A172 (cell line): ENCODE measurements around the gene C17orf67. TPM values are rescaled to one million over a fixed set of nuclear protein-coding genes. Genes with fewer than 3 reads are reported as not detected.

Experiments used
- DNase-seq: peaks from one replicate; pipeline ENCODE4 v3.0.0-alpha.2; 2015; ENCODE audit warnings: low spot score
- total RNA-seq: library from RNA; depleted of rRNA; stranded (reverse); fragments of >200 nt; shearing (Covaris generic); gene quantifications from 2 replicates; pipeline ENCODE4 v1.2.3, GENCODE V29; 2014

Gene C17orf67
- total RNA-seq, 1 experiment from 2014 or later: 0.76 TPM

DNA sequence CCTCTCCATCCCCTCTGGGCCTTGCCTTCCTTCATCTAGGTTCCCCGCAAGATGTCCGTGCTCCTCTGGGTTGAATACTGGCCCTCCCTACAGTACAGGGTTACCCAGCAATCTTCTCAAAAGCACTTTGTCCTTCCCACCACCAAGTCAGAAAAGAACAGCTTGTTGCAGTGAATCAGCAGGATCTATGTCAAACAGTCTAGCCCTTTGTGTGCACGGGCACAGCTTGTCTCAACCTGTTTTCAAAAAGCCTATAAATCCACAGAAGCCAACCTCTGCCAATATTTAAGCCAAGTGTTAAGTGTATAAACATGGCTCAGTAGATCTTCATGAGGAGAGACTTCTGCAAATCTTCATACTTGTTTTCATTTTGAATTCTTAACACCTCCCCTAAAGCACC, 25.2 kb downstream of the C17orf67 start:
- no peak for DNase-seq

DNA sequence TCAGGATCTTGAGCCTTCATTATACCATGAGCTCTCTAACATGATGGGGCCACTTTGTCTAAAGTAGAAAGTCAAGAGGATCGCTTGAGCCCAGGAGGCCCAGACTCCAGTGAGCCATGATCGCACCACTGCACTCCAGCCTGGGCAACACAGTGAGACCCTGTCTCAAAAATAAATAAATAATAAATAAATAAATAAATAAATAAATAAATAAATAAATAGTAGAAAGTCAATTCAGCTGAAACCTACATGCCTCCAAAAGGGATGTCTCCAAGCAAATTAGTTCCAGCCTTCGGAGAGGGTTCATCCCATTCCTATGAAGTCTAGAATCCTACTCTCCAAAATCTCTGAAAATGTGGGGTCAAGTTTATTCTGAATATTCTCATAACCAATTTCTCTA, 26.0 kb downstream of the C17orf67 start:
- DNase-seq: no peak

- DNase-seq: no peak
These were observed 26.8 kb downstream of the C17orf67 start for GRCh38 chr17:56806949-56807348.

DNA sequence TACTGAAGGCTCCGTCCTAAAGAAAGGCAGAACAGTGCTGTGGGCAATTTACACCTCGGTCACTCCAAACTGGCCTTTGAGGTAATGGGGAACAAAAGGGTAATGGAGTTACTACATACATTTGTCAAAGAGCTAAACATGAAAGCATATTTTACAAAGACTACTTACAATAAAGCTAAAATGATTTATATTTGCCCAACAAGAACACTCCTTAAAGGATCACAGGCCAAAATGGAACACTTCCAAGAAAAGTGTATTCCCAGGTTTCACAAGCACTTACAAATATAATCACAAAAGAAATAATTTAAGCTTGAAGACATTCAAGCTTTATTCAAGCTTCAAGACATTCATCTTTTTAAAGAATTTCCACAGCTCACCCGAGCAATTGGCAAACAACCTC, 29.3 kb downstream of the C17orf67 start:
- DNase-seq: no peak

GRCh38 chr17:56803071-56803470, 30.6 kb downstream of the C17orf67 start:
- DNase-seq: no peak

DNA sequence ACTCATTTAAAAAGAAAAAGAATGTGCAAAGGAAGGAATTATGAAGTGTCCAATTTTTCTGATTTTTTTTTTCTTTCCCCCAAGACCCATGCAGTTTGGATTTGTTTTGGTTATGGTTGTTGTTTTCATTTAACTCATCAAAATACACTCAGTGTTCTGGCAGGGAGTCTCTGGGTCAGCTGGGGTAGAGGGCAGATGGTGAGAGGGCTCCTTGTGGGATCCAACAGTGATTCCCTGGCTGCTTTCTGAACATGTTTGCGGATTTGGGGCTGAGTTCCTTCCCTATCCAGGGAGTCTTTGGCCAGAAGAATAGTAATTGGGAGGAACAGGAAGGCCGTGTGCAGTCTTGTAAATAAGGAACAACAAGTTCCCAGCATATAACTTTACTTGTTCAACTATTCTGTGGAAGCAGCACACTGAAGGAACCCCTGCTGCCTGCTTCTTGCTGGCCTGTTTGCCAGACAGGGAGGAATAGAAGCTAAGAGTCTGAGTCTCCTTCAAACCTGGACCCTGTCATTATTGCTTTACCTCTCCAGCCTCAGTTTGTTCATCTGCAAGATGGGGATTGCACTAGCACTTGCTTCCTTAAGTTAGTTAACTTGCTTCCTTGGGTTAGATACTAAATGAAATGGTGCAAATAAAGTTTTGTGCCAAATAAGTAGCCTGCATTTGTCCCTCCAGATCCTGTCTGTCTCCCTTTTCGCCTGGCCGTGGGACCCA, 32.1 kb downstream of the C17orf67 start:
- DNase-seq: no peak

GRCh38 chr17:56798916-56799315, 34.8 kb downstream of the C17orf67 start:
- DNase-seq: peak; percentile 30

GRCh38 chr17:56796536-56796935, 37.2 kb downstream of the C17orf67 start:
- DNase-seq: no peak

DNA sequence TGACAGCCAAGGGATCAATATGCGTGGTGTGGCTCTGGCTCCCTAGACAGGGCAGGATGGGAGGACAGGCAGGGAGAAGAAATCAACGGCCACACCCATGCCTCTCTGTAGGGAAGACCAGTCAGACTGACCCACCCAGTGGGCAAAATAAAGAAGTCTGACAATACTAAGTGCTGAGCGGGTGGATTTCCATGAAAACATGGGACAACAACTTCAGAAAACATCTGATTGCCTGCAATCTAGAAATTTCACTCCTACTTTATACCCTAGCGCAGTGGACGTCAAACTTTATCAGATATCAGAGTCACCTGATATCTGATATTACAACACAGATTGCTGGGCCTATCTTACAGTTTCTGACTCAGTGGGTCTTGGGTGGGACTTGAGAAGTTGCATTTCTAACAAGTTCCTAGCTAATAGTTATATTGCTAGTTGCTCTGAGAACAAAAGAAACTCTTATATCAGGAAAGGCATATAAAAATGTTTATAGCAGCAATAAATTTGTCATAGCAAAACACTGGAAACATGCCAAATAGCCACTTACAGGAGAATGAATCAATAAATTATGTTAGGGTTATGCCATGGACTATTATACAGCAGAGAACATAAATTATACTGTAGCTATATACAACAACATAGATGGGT, 38.4 kb downstream of the C17orf67 start:
- DNase-seq: no peak

DNA sequence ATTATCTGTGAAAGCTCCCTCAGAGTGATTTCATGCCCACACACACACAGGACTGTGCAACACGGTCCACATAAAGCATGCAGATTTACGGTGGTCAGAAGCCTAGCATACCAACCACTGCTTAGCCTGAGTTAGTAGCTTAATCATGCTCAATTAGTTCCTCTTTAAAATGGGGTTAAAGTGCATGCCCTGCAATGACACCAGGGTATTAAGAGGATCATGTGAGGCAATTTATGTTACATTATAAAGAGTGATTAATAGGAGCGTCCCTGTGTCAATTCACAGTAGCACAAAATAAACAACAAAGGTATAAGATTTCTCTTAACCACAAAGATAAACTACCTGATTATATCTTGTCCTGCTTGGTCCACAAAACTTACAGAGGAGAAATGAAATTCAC, 39.8 kb downstream of the C17orf67 start:
- no peak for DNase-seq

DNA sequence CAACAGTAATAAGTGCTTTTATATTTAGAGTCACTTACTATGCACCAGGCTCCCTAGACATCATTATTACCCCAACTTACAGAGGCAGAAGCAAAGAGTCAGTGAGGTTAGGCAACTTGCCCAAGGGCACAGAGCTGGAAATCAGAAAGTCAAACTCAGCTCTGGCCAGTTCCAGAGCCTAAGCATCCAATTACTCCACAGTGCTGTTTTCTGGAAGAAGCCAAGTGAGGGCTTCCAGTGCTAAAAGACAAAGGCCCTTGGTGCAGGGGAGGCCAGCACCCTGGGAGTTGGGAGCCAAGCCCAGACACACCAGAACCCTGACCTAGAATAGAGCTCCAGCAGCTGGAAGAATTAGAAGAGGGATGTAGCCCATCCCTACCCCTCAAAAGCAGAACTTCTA, 40.2 kb downstream of the C17orf67 start:
- DNase-seq: no peak

DNA sequence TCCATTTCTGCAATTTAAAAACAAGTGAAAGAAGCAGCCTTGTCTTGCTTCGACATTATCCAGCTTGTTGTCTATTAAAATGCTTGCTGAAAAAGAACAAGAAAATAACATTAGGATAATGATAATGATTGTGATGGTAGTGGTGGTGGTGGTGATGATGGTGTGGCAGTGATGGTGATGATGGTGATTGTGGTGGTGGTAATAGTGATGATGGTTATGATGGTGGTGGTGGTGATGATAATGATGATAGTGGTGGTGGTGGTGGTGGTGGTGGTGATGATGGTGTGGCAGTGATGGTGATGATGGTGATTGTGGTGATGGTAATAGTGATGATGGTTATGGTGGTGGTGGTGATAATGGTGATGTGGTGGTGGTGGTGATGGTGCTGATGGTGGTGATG, 41.5 kb downstream of the C17orf67 start:
- DNase-seq: no peak

DNA sequence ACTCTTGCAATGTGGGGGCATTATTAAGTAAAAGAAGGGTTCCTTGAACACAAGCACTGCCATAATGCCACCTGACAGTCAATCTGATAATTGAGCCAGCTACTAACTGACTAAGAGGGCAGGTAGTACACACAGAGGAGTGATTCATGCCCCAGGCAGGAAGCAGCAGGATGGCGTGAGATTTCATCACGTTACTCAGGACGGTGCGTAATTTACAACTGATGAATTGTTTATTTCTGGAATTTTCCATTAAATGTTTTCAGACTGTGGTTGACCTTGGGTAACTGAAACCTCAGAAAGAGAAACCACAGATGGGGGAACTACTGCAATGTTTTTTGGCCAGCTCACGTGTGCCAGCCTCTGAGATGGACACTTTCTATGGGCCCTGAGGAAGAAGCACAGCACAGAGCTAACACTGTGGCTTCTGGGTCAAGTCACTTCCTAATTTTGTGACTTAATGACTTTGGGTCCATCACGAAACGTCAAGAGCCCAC, 46.7 kb downstream of the C17orf67 start:
- peak; percentile 97 for DNase-seq

GRCh38 chr17:56785997-56786680, 47.6 kb downstream of the C17orf67 start:
- no peak for DNase-seq

DNA sequence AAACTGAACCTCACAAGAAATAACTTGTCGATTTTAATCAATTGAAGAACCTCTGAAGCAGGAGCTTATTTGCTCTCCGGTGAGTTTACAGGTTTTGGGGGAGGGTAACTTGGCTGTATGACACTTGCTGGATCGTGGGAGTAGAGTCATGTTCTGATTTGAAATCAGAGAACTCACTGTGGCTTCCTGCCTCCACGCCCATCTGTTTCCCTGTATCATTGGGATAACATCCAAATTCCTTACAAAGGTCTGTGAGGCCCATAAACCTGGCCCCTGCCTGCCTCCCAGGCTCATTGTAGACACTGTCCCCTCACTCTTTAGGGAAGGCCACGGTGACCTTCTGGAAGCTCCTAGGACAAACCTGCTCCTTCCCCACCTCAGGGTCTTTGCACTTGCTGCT, 48.3 kb downstream of the C17orf67 start:
- DNase-seq: peak; percentile 39

DNA sequence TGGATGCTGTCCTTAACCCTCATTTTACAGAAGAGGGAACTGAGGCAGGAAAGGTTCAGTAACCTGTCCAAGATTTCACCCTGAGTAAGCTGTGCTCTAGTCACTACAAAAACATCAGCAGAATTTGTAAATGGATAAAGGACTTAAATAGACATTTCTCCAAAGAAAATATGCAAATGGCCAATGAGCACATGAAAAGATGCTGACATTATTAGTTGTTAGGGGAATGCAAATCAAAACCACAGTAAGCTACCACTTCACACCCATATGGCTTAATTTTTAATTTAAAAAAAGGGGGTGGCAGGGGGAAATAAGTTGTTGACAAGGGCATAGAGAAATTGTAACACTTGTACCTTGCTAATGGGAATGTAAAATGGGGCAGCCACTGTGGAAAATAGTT, 51.4 kb downstream of the C17orf67 start:
- no peak for DNase-seq

GRCh38 chr17:56781906-56782305, 51.8 kb downstream of the C17orf67 start:
- DNase-seq: no peak

DNA sequence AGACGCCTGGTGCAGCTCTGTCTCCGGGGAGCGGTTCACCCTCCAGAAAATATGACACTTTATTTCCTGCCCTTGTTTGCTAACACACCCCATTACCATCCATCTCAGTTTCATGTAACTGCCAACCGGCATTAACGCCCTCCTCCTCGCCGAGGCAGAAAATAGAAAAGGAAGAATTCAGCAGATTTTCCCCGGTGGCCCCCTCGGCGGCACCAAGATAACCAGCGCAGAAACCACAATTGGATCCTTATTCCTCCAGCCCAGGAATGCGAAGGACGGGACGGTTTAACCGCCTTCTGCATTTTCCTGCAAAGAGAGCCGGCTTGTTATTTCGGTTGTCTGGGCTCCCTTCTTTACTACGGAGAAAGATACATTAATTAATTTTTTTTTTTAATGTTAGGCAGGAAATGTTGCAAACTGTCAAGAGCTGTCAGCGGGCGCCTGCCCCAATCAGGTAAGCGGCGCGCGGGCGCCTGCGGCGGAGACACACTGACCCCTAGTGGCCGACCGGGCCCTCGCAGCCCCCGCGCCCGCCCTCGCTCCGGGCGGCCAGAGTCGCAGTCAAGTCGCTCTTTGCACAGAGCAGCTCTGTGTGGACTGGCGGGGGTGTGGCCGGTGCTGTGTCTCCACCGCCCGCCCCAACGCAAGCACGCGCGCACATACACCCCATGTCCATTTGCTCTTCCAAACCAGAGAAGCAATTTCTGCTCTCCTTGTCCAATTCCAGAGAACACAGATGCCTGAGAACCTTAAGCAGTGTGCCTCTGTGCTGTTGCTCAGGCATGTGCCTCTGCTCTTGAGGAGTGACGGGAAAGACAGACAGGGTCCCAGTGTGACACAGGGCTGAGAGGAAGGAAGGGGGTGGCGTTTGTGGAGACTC, 53.6 kb downstream of the C17orf67 start:
- peak; percentile 59 for DNase-seq

- DNase-seq: no peak
These were observed 54.4 kb downstream of the C17orf67 start for GRCh38 chr17:56779322-56779721.

DNA sequence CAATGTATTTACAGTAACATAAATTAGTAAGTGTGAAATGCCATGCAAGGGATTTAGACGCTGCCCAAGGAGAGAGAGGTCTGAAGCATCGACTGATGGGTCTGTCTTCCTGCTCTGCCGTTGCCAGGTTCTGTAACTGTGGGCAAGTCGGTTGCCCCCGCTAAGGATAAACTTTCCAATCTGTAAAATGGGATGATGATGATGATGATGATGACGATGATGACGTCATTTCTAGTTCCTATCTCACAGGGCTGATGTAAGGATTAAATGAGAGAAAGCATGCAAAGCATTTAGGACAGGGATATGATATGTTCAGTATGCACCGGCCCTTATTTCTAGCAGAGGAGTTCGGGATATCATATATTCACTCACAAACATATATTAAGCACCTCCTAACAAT, 54.8 kb downstream of the C17orf67 start:
- DNase-seq: no peak

- no peak for DNase-seq
These were observed 55.9 kb downstream of the C17orf67 start for GRCh38 chr17:56777859-56778258.

- DNase-seq: no peak
These were observed 59.1 kb downstream of the C17orf67 start for GRCh38 chr17:56774650-56775049.
